Measurements from ENCODE around the gene TMEM74B. TPM values are rescaled to one million over a fixed set of nuclear protein-coding genes. Genes with fewer than 3 reads are reported as not detected.

TMEM74B gene
- total RNA-seq, 1 donor from 2014 or later: not detected

DNA sequence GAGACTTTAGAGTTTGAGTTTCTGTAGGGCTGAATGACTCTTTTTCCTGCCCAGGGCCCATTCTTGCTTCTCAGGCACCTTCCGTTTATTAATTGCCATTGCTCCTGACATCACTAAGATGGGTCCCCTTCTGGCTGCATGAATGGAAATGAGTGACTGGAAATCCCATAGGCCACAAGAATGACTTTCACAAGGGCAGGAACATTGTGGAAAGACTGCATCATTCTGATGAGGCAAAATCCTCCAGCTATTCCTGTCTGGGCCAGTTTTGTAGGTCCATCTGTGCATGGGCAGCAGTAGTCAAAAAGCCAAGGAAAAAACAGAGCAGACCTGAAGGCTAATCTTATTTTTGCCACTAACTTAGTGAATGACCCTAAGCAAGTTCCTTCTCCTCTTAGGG lies 19.3 kb downstream of the TMEM74B start:
- Histone ChIP-seq H3K27ac (no peak overlapping the region), H3K4me3 (no peak overlapping the region), H3K9me3 (no peaks in the 10 kb centered on the region), H3K27me3 (no peaks in the 10 kb centered on the region), H3K4me1 (no peaks in the 10 kb centered on the region), H3K36me3 (peaks cover 74 to 86% of the 10 kb centered on the region in 2 donors)
- DNase-seq (ENCODE audit: low spot score in 2 of 2): no peak
- TF ChIP-seq, protein P1, sequence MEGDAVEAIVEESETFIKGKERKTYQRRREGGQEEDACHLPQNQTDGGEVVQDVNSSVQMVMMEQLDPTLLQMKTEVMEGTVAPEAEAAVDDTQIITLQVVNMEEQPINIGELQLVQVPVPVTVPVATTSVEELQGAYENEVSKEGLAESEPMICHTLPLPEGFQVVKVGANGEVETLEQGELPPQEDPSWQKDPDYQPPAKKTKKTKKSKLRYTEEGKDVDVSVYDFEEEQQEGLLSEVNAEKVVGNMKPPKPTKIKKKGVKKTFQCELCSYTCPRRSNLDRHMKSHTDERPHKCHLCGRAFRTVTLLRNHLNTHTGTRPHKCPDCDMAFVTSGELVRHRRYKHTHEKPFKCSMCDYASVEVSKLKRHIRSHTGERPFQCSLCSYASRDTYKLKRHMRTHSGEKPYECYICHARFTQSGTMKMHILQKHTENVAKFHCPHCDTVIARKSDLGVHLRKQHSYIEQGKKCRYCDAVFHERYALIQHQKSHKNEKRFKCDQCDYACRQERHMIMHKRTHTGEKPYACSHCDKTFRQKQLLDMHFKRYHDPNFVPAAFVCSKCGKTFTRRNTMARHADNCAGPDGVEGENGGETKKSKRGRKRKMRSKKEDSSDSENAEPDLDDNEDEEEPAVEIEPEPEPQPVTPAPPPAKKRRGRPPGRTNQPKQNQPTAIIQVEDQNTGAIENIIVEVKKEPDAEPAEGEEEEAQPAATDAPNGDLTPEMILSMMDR (IDR thresholded peaks at IDR 0.05): no peak
- intact Hi-C loops (cut with DNase I): no loop called here

DNA sequence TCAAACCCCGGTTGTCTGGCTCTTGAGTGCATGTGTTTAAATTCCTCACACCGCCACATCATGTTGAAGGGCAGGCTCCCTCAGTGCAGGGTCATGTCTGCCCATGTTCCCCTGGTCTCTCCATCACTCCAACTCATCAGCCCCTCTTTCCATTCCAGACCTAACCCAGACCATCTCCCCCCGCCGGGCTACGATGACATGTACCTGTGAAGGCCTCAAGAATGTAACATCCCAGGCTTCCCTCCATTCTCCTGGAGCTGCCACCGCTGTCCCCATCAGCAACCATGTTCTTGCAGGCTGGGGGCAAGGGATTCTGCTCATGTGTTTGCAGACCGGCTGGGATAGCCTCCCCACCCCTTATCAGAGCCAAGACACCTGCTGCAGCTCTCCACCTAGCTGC lies 19.9 kb downstream of the TMEM74B start:
- no peak for DNase-seq (ENCODE audit: low spot score in 2 of 2)
- Histone ChIP-seq H3K4me1 (no peaks in the 10 kb centered on the region), H3K9me3 (no peaks in the 10 kb centered on the region), H3K4me3 (no peak overlapping the region), H3K27me3 (no peaks in the 10 kb centered on the region), H3K36me3 (peaks cover 74 to 83% of the 10 kb centered on the region in 2 donors), H3K27ac (no peak overlapping the region)
- intact Hi-C loops (cut with DNase I): no loop called here
- TF ChIP-seq, protein P1 (IDR thresholded peaks at IDR 0.05): no peak

DNA sequence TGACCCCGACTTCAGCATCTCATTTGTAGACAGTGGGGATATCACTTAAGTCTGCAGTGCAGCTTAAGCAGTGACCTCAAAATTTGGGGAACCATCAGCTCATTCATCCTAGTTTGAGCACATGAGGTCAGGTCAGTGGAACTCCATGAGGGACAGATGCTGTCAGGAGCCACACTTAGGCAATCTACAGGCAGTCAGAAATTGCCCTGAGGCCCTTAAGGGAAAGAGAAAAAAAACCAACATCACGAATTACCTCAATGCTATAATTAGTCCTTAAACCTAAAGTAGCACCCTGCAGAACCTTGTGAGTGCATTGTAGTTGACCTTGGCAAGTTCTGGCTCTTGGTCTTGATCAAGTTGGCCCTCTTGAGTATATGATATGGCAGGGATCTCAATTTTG lies 21.1 kb downstream of the TMEM74B start:
- intact Hi-C loops (cut with DNase I): no loop called here
- TF ChIP-seq, protein P1 (IDR thresholded peaks at IDR 0.05): no peak
- no peaks in the 10 kb centered on the region for H3K9me3 ChIP-seq
- peaks cover 67 to 77% of the 10 kb centered on the region in 2 donors for H3K36me3 ChIP-seq
- H3K4me1 ChIP-seq: no peaks in the 10 kb centered on the region
- no peaks in the 10 kb centered on the region for H3K27me3 ChIP-seq
- H3K4me3 ChIP-seq: no peak overlapping the region
- no peak overlapping the region for H3K27ac ChIP-seq
- no peak for DNase-seq (ENCODE audit: low spot score in 2 of 2)

DNA sequence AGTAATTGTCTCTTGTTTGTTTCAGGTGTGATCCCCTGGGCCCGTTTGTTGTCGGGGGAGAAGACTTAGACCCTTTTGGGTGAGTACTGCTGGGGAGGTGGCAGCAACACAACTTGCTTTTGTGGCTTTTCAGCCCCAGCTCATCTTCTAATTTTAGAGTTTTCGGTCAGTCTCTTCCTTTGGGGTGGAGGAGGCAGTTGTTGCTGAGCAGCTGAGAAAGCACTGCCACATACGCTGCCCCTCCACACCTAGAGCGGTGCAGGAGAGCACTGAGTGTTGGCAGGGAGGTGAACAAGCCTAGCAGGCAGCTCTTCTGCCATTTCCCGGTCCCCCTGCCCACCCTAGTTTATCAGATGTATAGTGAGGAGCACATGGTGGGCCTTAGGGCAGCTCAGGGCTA lies 21.7 kb downstream of the TMEM74B start:
- intact Hi-C loops (cut with DNase I): no loop called here
- Histone ChIP-seq H3K27ac (no peak overlapping the region), H3K36me3 (peaks cover 67 to 71% of the 10 kb centered on the region in 2 donors), H3K4me1 (no peaks in the 10 kb centered on the region), H3K9me3 (no peaks in the 10 kb centered on the region), H3K4me3 (no peak overlapping the region), H3K27me3 (no peaks in the 10 kb centered on the region)
- DNase-seq (ENCODE audit: low spot score in 2 of 2): no peak
- TF ChIP-seq, protein P1 (IDR thresholded peaks at IDR 0.05): no peak

DNA sequence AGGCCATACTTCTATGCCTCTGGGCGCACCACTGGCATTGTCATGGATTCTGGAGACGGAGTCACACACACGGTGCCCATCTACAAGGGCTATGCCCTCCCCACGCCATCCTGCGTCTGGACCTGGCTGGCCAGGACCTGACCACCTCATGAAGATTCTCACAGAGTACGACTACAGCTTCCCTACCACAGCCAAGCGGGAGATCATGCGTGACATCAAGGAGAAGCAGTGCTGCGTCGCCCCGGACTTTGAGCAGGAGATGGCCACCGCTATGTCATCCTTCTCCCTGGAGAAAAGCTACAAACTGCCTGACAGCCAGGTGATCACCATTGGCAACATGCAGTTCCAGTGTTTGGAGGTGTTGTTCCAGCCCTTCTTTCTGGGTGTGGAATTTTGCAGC lies 23.8 kb downstream of the TMEM74B start:
- no peak overlapping the region for H3K4me3 ChIP-seq

More for the DNA sequence above, 23.8 kb downstream of the TMEM74B start:
- no peak overlapping the region for H3K27ac ChIP-seq
- no peaks in the 10 kb centered on the region for H3K4me1 ChIP-seq
- no peaks in the 10 kb centered on the region for H3K9me3 ChIP-seq
- peaks cover 51 to 59% of the 10 kb centered on the region in 2 donors for H3K36me3 ChIP-seq
- intact Hi-C loops (cut with DNase I): no loop called here
- no peak for DNase-seq (ENCODE audit: low spot score in 2 of 2)
- no peaks in the 10 kb centered on the region for H3K27me3 ChIP-seq
- TF ChIP-seq, protein P1 (IDR thresholded peaks at IDR 0.05): no peak
